Measurements from ENCODE around the gene IDE.
A peak's percentile ranks its signal among the peaks of the same experiment; 100 is the strongest.
"Not testable (repeated sequence)": the region's sequence is repeated elsewhere in the genome, so short reads cannot be mapped to it uniquely, and the experiment has no call there.

The IDE gene

DNA sequence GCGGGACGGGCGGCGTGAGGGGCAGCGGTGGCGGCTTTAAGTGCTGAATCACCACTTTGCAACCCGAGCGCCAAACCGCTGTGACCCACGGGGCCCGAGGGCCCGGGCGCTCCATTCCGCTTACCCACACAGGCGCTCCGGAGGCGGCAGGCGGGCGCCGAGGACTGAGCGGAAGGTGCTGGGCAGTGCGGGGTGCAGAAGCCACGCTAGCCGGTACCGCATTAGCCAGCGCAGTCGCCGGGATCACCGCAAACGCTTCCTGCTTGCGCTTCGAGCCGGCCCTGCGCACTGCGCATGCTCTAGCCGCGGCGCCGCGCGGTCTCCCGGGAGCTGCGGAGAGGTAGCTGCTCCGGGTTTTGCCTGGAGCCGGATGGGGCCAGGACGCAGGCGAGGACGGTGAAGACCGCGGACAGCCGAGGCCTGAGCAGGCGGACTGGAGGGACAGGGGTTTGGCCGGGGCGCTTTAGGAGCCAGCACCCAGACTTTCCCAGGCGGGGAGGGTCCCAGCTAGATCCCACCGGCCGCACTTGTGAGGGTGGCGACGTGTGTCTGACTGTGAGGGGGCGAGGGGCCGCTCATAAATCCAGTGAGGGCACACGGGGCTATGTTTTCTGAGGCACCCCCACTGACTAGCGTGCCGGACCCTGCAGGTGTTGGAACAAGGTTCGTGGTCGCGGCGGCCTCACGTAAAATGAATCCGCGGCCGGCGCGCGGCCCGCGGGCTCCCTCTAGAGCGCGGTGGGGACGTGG is at the start of gene IDE:
Gene IDE (minus strand): TSS at position 296 of the 750 bp plus-strand sequence. CDS start 74 bp downstream, at position 222.
- peak within 1 kb of the TSS; percentile 78 for H3K4me3 ChIP-seq (ENCODE audit: low read depth, low read length)

DNA sequence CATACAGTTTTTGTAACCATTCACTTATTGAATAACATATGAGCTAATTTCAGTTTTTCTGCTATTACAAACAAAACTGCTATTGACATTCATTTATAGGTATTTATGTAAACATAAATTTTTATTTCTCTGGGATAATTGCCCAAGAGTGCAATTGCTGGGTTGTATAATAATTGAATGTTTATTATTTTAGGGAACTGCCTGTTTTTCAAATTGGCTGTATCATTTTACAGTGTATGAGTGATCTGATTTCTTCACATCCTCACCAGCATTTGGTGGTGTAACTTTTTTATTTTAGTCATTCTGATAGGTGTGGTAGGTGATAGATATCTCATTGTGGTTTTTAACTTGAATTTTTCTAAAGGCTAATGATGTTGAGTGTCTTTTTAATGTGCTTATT is 45.5 kb upstream of the IDE start:
- no peak overlapping the region for H3K4me3 ChIP-seq (ENCODE audit: low read depth, low read length)

- no peak overlapping the region for H3K4me3 ChIP-seq (ENCODE audit: low read depth, low read length)
Measured at GRCh38 chr10:92615515-92615914, 41.6 kb upstream of the IDE start.

DNA sequence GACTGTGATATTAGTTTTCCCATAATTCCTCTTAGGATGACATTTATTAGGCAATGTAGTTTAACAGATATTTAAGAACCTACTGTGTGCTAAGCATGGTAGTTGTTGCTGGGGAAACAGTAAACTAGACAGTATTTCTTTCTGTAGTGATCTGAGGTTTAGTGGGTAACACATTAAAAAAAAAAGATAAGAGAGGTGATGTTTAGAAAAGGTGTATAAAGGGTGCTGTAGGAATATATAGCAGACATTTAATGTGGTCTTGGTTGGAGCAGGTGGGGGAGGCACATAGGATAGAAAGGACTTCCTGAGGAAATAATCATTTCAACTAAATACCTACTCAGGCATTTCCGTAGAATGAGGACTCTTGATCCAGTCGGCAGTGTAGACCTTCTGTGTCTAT is 30.9 kb upstream of the IDE start:
- H3K4me3 ChIP-seq (ENCODE audit: low read depth, low read length): no peak overlapping the region

GRCh38 chr10:92598321-92598720 is 24.4 kb upstream of the IDE start:
- H3K4me3 ChIP-seq (ENCODE audit: low read depth, low read length): no peak overlapping the region

GRCh38 chr10:92595505-92595904 is 21.6 kb upstream of the IDE start:
- H3K4me3 ChIP-seq (ENCODE audit: low read depth, low read length): no peak overlapping the region

DNA sequence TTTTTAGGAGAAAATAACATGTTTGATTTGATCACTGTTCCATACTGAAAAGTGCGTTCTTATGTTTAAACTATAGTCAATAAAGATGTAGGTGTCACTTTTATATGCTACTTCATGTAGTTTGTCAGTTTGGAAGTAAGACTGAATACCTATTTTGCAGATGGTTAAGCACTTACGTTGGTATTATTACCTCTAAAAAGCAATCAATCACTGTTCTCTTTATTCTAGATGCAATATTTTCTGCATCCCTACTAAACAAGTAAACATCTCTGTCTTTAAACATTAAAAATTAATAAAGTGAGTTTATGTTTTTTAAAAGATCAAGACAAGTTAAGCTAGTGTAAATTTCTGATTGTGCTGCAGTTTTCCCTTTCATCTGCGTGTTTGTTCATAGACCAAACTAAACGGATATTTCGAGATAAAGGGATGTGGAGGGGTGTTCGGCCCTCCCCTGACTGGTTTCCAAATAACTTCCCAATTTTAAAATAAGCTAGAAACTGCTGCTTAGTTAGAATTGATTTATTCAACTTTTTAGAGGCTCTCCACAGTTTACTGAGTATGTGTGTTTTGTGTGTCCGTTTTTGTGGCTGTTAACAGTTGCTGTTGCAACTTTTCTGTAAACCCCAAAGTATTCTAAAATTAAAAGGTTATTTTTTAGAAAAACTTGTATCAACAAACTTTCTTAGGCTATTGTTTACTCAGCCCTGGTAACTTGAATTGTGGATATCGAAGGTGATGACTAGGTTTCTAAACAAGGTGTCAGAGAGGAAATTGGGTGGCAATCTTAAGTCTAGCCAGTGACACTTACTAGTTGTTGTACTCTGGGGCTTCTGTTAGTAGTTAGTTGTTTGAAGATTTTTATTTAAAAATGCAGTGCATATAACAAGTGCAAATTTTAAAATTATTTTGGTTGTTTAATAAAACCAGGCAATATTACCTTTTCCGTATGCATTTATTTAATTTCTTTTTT is 20.0 kb upstream of the IDE start:
- peak overlapping the region; percentile 93 for H3K4me3 ChIP-seq (ENCODE audit: low read depth, low read length)

- H3K4me3 ChIP-seq (ENCODE audit: low read depth, low read length): peak within 1 kb of the TSS; percentile 93
Measured at GRCh38 chr10:92592761-92593618, 19.1 kb upstream of the IDE start, which contains the start of gene KIF11. TSS of gene KIF11 (plus strand) at chr10:92593130. CDS start at chr10:92593376, 246 bp downstream.

GRCh38 chr10:92591550-92592022 is 17.7 kb upstream of the IDE start:
- peak overlapping the region; percentile 41 for H3K4me3 ChIP-seq (ENCODE audit: low read depth, low read length)

GRCh38 chr10:92590623-92591549 is 17.0 kb upstream of the IDE start:
- peak overlapping the region; percentile 41 for H3K4me3 ChIP-seq (ENCODE audit: low read depth, low read length)

GRCh38 chr10:92582347-92582746 is 8.5 kb upstream of the IDE start:
- H3K4me3 ChIP-seq (ENCODE audit: low read depth, low read length): not testable (repeated sequence)

DNA sequence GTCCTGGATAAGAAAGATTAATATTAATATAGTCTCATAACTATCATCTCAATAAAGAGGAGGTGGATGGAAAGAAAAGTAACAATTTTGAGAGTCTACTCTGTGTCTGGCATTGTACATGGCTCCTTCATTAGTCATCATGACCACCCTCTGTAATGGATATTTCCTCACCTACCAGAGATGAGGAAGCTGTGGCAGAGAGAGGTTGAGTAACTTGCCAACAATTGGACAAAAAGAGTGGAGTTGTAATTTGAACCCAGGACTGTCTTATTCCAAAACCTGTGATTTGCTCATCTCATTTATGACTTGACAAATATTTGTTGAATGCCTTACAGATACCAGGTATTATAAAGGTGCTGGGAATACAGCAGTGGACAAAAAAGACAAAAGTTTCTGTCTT is 2.1 kb upstream of the IDE start:
- no peak overlapping the region for H3K4me3 ChIP-seq (ENCODE audit: low read depth, low read length)

- peak overlapping the region; percentile 78 for H3K4me3 ChIP-seq (ENCODE audit: low read depth, low read length)
Measured at GRCh38 chr10:92574548-92575261, 812 bp upstream of the IDE start.

DNA sequence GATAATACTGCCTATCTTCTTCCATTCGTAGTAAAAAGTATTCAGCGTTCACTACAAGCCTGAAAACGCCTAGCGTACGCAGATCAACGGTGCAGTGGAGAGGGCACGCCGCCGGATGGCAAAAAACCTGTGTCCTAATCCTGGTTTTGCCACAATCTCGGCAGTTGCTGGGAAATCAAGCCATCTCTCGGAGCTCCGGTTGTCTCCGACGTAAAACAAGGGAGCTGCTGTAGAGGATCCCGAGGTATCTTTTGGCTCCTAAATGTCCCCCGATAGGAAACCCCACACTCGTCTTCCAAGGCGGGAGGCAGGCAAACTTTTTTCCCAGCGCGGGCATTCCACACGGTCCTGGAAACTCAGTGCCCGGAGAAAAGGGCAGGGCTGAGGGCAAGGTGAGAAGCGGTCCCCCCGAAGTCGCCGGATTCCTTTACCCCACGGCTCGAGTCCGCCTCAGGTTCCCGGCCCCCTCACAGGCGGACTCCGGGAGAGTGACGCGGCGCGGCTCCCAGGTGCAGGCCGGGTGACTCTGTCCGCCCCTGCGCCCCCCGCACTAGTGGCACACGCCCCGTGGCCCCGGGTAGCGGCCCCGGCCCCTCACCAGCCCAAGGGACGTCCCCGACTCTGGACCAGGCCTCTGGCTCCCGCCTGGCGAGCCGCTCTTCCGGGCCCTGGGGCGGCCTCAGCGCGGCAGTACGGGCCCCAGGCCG is 649 bp downstream of the IDE start:
- H3K4me3 ChIP-seq (ENCODE audit: low read depth, low read length): peak overlapping the region; percentile 78

GRCh38 chr10:92572362-92573090 is 1.4 kb downstream of the IDE start:
- peak overlapping the region; percentile 78 for H3K4me3 ChIP-seq (ENCODE audit: low read depth, low read length)

GRCh38 chr10:92571649-92572048 is 2.2 kb downstream of the IDE start:
- H3K4me3 ChIP-seq (ENCODE audit: low read depth, low read length): no peak overlapping the region

DNA sequence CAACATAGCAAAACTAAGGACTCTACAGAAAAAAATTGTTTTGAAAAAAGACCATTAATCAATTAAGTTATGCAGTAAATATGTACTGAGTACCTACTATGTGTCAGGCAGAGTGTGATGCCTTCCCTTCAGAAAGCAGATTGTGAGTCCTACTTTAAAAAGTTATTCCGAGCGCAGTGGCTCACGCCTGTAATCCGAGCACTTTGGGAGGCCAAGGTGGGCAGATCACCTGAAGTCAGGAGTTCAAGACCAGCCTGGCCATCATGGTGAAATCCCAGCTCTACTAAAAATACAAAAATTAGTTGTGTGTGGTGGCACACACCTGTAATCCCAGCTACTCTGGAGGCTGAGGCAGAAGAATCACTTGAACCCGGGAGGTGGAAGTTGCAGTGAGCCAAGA is 4.2 kb downstream of the IDE start:
- H3K4me3 ChIP-seq (ENCODE audit: low read depth, low read length): not testable (repeated sequence)

DNA sequence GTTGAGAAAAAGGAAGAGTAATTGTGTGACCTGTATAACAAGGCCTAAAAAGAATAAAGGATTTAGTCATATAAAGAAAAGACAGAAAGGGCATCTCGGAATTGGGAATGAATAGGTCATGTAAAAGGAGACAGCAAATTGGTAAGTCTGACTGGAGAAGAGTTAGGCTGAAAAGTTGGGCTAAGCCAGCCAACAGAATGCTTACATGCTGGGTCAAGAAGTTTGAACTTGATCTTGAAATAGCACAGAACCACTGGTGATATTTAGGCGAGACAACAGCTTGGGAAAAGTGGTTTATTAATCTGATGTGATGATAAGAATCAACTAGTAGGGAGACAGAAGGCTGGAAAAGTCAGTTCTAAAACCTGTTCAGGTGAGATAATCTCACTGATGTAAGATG is 4.8 kb downstream of the IDE start:
- no peak overlapping the region for H3K4me3 ChIP-seq (ENCODE audit: low read depth, low read length)
